Measurements from ENCODE around the gene MICAL1. TPM values are rescaled to one million over a fixed set of nuclear protein-coding genes. Genes with fewer than 3 reads are reported as not detected.

The MICAL1 gene
- total RNA-seq, 1 donor = 44.4 TPM

DNA sequence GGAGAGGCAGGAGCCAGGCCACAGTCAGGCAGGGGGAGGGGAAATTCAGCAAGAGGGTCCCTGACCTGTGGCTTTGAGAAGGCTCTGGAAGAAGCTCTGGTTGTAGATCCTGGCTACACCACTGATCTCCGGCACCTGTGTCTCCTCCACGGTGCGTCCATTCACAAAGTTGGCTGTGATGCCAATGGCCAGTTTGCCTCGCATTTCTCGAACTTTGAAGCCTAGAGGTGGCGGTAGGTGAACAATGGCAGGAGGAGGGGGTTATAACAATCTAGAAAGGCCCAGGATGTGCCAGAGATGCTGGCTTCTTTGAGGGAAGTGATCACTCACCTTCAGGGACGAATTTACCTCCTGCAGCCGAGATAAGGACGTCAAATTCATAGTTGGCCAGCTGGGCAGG lies 3.4 kb downstream of the MICAL1 start:
- H3K27me3 ChIP-seq (ENCODE audit: insufficient read depth, low read length) = no peaks in the 10 kb centered on the region
- no peak overlapping the region for H3K4me3 ChIP-seq (ENCODE audit: low read length)
- no peaks in the 10 kb centered on the region for H3K9me3 ChIP-seq (ENCODE audit: low read depth, low read length)
- H3K4me1 ChIP-seq (ENCODE audit: insufficient read depth, low read length) = peaks cover 56% of the 10 kb centered on the region

GRCh38 chr6:109451376-109451775 lies 4.2 kb downstream of the MICAL1 start:
- no peaks in the 10 kb centered on the region for H3K9me3 ChIP-seq (ENCODE audit: low read depth, low read length)
- H3K27me3 ChIP-seq (ENCODE audit: insufficient read depth, low read length) = no peaks in the 10 kb centered on the region
- no peak overlapping the region for H3K4me3 ChIP-seq (ENCODE audit: low read length)
- peaks cover 48% of the 10 kb centered on the region for H3K4me1 ChIP-seq (ENCODE audit: insufficient read depth, low read length)

DNA sequence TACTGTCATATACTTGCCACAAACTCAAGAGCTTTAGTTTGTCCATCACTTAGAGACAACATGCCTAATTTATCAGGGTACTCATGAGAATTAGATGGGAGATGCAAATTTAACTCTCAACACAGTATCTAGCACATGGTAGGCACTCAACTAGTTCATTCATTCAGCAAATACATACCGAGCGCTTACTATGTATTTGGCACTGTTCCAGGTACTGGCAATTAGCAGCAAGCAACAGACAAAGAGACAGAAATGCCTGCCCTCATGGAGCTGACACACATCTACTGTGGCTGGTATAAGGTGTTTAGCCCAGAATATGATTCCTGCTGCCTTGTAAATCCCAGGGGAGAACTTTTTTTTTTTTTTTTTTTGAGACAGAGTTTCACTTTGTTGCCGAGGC lies 4.8 kb downstream of the MICAL1 start:
- Histone ChIP-seq H3K27me3 (ENCODE audit: insufficient read depth, low read length) (no peaks in the 10 kb centered on the region), H3K4me1 (ENCODE audit: insufficient read depth, low read length) (peaks cover 42% of the 10 kb centered on the region), H3K9me3 (ENCODE audit: low read depth, low read length) (no peaks in the 10 kb centered on the region), H3K4me3 (ENCODE audit: low read length) (no peak overlapping the region)

DNA sequence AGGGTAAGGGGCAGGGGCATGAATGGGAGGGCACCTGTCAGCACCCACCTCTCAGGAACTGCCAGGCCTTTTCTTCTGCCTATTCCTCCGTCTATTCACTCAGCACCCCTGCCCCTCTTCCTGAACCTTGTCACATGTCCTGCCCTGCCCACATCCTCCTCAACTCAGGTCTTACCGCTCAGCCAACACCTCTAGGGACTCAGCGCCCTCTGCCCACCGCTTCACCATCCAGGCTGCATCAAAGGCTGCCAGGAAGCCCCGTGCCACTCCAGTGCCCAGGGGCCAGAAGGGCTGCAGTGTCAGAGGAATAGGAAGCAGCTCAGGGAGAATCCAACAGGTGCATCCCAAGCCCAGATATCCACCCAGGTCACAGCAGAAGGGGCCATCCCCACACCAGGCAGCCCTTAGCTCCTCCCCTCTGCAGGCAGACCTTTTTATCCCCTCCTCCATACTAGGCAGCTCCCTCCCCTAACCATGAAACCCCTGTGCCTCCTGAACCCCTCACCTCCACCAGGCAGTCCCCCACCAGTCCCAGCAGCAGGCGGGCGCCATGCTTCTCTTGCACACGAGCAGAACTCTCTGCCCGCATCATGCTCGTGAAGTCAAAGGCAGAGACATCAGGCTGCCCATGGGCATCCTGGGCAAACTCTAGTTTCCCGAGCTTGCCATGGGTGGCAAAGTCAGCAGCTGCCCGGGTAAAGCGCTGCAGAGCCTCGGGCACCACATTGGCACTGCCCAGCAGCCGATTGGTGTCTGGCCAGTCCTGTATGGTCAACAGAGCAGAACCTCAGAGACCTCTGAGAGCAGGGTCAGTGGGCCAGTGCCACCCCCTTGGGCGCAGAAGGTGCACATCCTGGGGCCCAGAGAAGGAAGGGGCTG lies 5.5 kb downstream of the MICAL1 start:
- no peaks in the 10 kb centered on the region for H3K27me3 ChIP-seq (ENCODE audit: insufficient read depth, low read length)
- peaks cover 42% of the 10 kb centered on the region for H3K4me1 ChIP-seq (ENCODE audit: insufficient read depth, low read length)
- H3K9me3 ChIP-seq (ENCODE audit: low read depth, low read length) = no peaks in the 10 kb centered on the region
- no peak overlapping the region for H3K4me3 ChIP-seq (ENCODE audit: low read length)

GRCh38 chr6:109449064-109449794 lies 6.3 kb downstream of the MICAL1 start:
- Histone ChIP-seq H3K4me3 (ENCODE audit: low read length) (no peak overlapping the region), H3K9me3 (ENCODE audit: low read depth, low read length) (no peaks in the 10 kb centered on the region), H3K4me1 (ENCODE audit: insufficient read depth, low read length) (peaks cover 38% of the 10 kb centered on the region), H3K27me3 (ENCODE audit: insufficient read depth, low read length) (no peaks in the 10 kb centered on the region)

- peaks cover 32% of the 10 kb centered on the region for H3K4me1 ChIP-seq (ENCODE audit: insufficient read depth, low read length)
- H3K9me3 ChIP-seq (ENCODE audit: low read depth, low read length) = no peaks in the 10 kb centered on the region
- no peaks in the 10 kb centered on the region for H3K27me3 ChIP-seq (ENCODE audit: insufficient read depth, low read length)
- H3K4me3 ChIP-seq (ENCODE audit: low read length) = no peak overlapping the region
These were observed 7.0 kb downstream of the MICAL1 start for GRCh38 chr6:109448615-109449014.

GRCh38 chr6:109447878-109448555 lies 7.6 kb downstream of the MICAL1 start:
- Histone ChIP-seq H3K4me1 (ENCODE audit: insufficient read depth, low read length) (peaks cover 26% of the 10 kb centered on the region), H3K9me3 (ENCODE audit: low read depth, low read length) (no peaks in the 10 kb centered on the region), H3K4me3 (ENCODE audit: low read length) (no peak overlapping the region), H3K27me3 (ENCODE audit: insufficient read depth, low read length) (no peaks in the 10 kb centered on the region)

- Histone ChIP-seq H3K9me3 (ENCODE audit: low read depth, low read length) (no peaks in the 10 kb centered on the region), H3K4me3 (ENCODE audit: low read length) (no peak overlapping the region), H3K4me1 (ENCODE audit: insufficient read depth, low read length) (peaks cover 28% of the 10 kb centered on the region), H3K27me3 (ENCODE audit: insufficient read depth, low read length) (no peaks in the 10 kb centered on the region)
These were observed 8.5 kb downstream of the MICAL1 start for GRCh38 chr6:109447087-109447486.

- H3K27me3 ChIP-seq (ENCODE audit: insufficient read depth, low read length) = no peaks in the 10 kb centered on the region
- no peak overlapping the region for H3K4me3 ChIP-seq (ENCODE audit: low read length)
- H3K9me3 ChIP-seq (ENCODE audit: low read depth, low read length) = no peaks in the 10 kb centered on the region
- H3K4me1 ChIP-seq (ENCODE audit: insufficient read depth, low read length) = peaks cover 31% of the 10 kb centered on the region
These were observed 9.0 kb downstream of the MICAL1 start for GRCh38 chr6:109446541-109446940.

DNA sequence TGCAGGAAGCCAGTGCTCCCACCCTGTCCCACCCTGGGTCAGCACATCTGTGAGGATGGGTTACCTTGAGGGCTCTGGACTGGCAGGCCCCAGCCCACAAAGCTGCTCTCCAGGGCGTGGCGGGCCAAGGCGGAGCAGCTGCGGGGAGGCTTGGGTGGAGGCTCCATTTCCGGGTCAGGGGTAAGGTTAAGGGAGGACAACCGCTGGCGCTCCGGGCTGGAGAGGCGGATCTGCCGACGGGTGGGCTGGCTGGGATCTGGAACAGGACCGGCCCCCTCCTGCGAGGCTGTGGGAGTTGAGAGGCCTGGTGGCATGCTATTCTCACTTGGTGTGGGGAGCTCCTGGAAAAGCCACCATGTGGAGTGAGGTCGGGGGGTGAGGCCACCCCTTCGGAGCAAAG lies 9.5 kb downstream of the MICAL1 start:
- no peaks in the 10 kb centered on the region for H3K9me3 ChIP-seq (ENCODE audit: low read depth, low read length)
- no peak overlapping the region for H3K4me3 ChIP-seq (ENCODE audit: low read length)
- peaks cover 33% of the 10 kb centered on the region for H3K4me1 ChIP-seq (ENCODE audit: insufficient read depth, low read length)
- no peaks in the 10 kb centered on the region for H3K27me3 ChIP-seq (ENCODE audit: insufficient read depth, low read length)

DNA sequence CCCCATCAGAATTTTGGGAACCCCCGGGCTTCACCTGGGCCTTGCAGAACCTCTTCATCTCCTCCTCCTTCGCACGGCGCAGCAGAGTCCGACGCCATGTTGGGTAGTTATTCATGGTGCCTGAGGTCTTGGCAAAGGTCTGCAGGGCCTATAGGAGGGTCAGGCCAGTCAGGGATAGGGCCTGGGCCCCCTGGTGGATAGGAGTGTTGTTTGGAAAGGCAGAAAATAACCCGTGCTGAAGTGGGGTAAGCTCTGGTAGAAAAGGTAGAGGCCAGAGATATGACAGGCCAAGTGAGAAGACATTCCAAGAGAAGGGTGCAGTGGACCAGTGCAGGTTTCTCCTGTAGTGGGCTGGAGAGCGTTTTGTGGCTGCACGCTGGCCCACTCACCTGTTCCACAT lies 10.2 kb downstream of the MICAL1 start:
- Histone ChIP-seq H3K4me3 (ENCODE audit: low read length) (no peak overlapping the region), H3K4me1 (ENCODE audit: insufficient read depth, low read length) (peaks cover 29% of the 10 kb centered on the region), H3K9me3 (ENCODE audit: low read depth, low read length) (no peaks in the 10 kb centered on the region), H3K27me3 (ENCODE audit: insufficient read depth, low read length) (no peaks in the 10 kb centered on the region)

GRCh38 chr6:109443425-109443950 lies 12.1 kb downstream of the MICAL1 start:
- H3K27me3 ChIP-seq (ENCODE audit: insufficient read depth, low read length) = no peaks in the 10 kb centered on the region
- H3K4me3 ChIP-seq (ENCODE audit: low read length) = no peak overlapping the region
- H3K9me3 ChIP-seq (ENCODE audit: low read depth, low read length) = no peaks in the 10 kb centered on the region
- peaks cover 24% of the 10 kb centered on the region for H3K4me1 ChIP-seq (ENCODE audit: insufficient read depth, low read length)

- no peaks in the 10 kb centered on the region for H3K27me3 ChIP-seq (ENCODE audit: insufficient read depth, low read length)
- H3K9me3 ChIP-seq (ENCODE audit: low read depth, low read length) = no peaks in the 10 kb centered on the region
- H3K4me1 ChIP-seq (ENCODE audit: insufficient read depth, low read length) = peaks cover 24% of the 10 kb centered on the region
- no peak overlapping the region for H3K4me3 ChIP-seq (ENCODE audit: low read length)
These were observed 13.1 kb downstream of the MICAL1 start for GRCh38 chr6:109442393-109442924.

GRCh38 chr6:109441069-109441816 lies 14.3 kb downstream of the MICAL1 start:
- Histone ChIP-seq H3K9me3 (ENCODE audit: low read depth, low read length) (no peaks in the 10 kb centered on the region), H3K4me3 (ENCODE audit: low read length) (peak overlapping the region; percentile 78), H3K27me3 (ENCODE audit: insufficient read depth, low read length) (no peaks in the 10 kb centered on the region), H3K4me1 (ENCODE audit: insufficient read depth, low read length) (peaks cover 24% of the 10 kb centered on the region)
